ENCODE results near the gene CFHR5. TPM values are rescaled to one million over a fixed set of nuclear protein-coding genes. Genes with fewer than 3 reads are reported as not detected.
"Not testable (repeated sequence)": the region's sequence is repeated elsewhere in the genome, so short reads cannot be mapped to it uniquely, and the experiment has no call there.

CFHR5 gene
- total RNA-seq, 1 donor from 2014 or later = not detected

DNA sequence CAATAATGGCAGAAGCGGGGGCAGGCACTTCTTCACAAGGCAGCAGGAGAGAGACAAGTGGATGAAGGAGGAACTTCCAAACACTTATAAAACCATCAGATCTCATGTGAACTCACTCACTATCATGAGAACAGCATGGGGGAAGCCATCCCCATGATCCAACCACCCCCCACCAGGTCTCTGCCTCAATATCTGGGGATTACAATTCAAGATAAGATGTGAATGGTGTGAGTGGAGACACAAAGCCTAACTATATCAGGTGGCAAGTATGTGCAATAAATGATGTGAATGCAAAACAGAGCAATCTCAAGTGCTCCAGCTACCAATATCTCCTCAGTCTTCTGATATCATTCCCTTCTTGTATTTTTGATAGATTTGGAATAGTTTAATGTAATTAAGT is 21.4 kb upstream of the CFHR5 start:
- Histone ChIP-seq H3K4me1 (no peaks in the 10 kb centered on the region), H3K27ac (no peak overlapping the region), H3K4me3 (no peak overlapping the region), H3K36me3 (no peaks in the 10 kb centered on the region), H3K9me3 (no peaks in the 10 kb centered on the region), H3K27me3 (ENCODE audit: low read depth) (no peaks in the 10 kb centered on the region)
- intact Hi-C loops (cut with DNase I) = no loop called here
- no peak for DNase-seq
- no peak for ATAC-seq
- TF ChIP-seq, protein P1, sequence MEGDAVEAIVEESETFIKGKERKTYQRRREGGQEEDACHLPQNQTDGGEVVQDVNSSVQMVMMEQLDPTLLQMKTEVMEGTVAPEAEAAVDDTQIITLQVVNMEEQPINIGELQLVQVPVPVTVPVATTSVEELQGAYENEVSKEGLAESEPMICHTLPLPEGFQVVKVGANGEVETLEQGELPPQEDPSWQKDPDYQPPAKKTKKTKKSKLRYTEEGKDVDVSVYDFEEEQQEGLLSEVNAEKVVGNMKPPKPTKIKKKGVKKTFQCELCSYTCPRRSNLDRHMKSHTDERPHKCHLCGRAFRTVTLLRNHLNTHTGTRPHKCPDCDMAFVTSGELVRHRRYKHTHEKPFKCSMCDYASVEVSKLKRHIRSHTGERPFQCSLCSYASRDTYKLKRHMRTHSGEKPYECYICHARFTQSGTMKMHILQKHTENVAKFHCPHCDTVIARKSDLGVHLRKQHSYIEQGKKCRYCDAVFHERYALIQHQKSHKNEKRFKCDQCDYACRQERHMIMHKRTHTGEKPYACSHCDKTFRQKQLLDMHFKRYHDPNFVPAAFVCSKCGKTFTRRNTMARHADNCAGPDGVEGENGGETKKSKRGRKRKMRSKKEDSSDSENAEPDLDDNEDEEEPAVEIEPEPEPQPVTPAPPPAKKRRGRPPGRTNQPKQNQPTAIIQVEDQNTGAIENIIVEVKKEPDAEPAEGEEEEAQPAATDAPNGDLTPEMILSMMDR (IDR thresholded peaks at IDR 0.05) = no peak

DNA sequence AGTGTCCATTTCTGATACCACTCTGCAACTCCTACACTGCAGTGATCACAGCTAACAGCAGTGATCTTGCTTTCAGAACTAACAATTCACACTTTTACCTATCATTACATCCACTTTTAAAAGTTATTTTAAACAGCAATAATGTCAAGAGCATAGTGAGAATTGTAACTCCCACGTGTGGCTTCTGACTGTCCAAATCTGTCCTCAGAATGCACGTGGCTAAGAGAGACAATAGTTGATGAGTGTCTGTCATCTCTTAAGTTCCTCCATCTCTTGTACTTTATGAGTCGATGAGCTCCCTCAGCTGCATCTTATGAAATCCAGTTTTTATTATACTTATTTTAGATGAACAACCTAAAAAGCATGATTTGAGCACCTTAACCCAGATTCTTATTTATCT is 16.5 kb upstream of the CFHR5 start:
- Histone ChIP-seq H3K4me1 (no peaks in the 10 kb centered on the region), H3K27ac (no peak overlapping the region), H3K4me3 (no peak overlapping the region), H3K27me3 (ENCODE audit: low read depth) (no peaks in the 10 kb centered on the region), H3K36me3 (no peaks in the 10 kb centered on the region), H3K9me3 (no peaks in the 10 kb centered on the region)
- DNase-seq (no peak), ATAC-seq (no peak)
- TF ChIP-seq, protein P1 (IDR thresholded peaks at IDR 0.05) = no peak
- intact Hi-C loops (cut with DNase I) = no loop called here

DNA sequence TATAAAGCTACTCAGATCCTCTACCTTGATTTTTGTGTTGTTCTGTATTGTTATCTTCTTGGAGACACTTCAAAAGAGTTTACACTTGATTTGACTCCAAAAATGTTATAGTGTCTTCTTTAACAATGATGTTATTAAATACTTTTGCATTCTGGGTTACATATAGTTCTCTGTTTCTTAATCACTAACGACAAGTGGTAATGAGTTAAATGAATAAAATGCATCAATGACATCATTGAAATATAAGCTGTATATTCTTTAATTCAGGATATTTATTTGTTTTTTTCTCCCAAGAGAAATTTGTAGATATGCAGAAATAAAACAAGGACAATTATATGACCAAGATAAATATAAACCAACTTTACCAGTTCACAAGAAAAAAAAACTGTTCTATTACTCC is 7.2 kb upstream of the CFHR5 start:
- intact Hi-C loops (cut with DNase I) = no loop called here
- Histone ChIP-seq H3K36me3 (no peaks in the 10 kb centered on the region), H3K4me3 (no peak overlapping the region), H3K27me3 (ENCODE audit: low read depth) (no peaks in the 10 kb centered on the region), H3K4me1 (no peaks in the 10 kb centered on the region), H3K9me3 (no peaks in the 10 kb centered on the region), H3K27ac (no peak overlapping the region)
- ATAC-seq (no peak), DNase-seq (no peak)
- TF ChIP-seq, protein P1 (IDR thresholded peaks at IDR 0.05) = no peak

DNA sequence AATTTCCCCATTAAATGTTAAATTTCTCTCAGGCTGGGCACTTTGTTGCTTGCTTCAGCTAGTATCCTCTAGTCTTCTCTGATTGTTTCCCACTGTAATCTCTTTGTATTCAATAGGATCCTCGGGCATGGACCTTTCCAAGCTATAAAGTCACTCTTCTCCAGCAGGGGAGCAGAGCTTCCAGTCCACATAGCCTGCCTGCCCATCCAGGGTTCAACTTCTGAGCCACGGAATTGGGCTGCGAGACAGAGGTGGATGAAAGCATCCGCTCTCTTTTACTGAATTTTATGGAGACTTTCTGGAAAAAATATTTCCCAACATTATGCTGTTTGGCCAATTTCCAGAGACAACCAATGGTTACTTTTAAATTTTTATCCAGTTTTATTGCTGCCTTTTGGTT is 1.1 kb upstream of the CFHR5 start:
- H3K27me3 ChIP-seq (ENCODE audit: low read depth) = no peaks in the 10 kb centered on the region
- TF ChIP-seq, protein P1 (IDR thresholded peaks at IDR 0.05) = no peak
- no peaks in the 10 kb centered on the region for H3K36me3 ChIP-seq
- H3K27ac ChIP-seq = no peak overlapping the region
- H3K4me1 ChIP-seq = no peaks in the 10 kb centered on the region
- DNase-seq (no peak), ATAC-seq (no peak)
- intact Hi-C loops (cut with DNase I) = no loop called here
- H3K4me3 ChIP-seq = no peak overlapping the region
- no peaks in the 10 kb centered on the region for H3K9me3 ChIP-seq

DNA sequence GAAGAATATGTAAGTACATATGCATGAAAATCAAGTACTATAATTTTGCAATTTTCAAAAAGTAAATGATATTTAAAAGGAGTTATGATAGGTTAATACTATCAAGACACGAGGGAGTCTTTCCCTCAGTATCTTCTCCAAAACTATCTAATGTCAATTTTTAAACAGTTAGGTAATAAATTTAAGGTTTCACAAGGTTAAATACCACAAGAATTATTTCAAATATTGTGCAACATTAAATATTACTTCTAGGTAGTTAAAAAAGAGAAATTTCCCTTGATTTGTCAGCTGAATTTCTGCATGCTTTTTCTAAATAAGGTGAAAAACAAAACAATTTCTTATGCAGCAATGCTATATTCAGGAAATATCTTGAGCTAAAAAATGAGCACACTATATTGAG is 3.5 kb downstream of the CFHR5 start:
- ATAC-seq (no peak), DNase-seq (no peak)
- Histone ChIP-seq H3K27me3 (ENCODE audit: low read depth) (no peaks in the 10 kb centered on the region), H3K4me3 (no peak overlapping the region), H3K36me3 (no peaks in the 10 kb centered on the region), H3K9me3 (no peaks in the 10 kb centered on the region), H3K27ac (no peak overlapping the region), H3K4me1 (no peaks in the 10 kb centered on the region)
- TF ChIP-seq, protein P1 (IDR thresholded peaks at IDR 0.05) = no peak
- intact Hi-C loops (cut with DNase I) = no loop called here

DNA sequence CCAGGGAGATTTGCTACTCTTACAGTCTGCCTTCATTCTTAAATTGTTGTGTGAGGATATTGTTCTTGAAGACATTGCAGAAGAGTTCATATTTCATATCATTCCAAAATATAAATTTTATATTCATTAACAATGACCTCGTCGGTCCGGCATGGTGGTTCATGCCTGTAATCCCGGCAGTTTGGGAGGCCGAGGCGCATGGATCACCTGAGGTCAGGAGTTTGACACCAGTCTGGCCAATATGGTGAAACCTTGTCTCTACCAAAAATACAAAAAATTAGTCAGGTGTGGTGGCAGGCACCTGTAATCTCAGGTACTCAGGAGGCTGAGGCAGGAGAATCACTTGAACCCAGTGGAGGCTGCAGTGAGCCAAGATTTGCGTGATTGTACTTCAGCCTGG is 4.9 kb downstream of the CFHR5 start:
- H3K27ac ChIP-seq; intact Hi-C loops (cut with DNase I); H3K9me3 ChIP-seq; H3K27me3 ChIP-seq (ENCODE audit: low read depth); H3K36me3 ChIP-seq; H3K4me3 ChIP-seq; ATAC-seq; H3K4me1 ChIP-seq; DNase-seq: not testable (repeated sequence)

DNA sequence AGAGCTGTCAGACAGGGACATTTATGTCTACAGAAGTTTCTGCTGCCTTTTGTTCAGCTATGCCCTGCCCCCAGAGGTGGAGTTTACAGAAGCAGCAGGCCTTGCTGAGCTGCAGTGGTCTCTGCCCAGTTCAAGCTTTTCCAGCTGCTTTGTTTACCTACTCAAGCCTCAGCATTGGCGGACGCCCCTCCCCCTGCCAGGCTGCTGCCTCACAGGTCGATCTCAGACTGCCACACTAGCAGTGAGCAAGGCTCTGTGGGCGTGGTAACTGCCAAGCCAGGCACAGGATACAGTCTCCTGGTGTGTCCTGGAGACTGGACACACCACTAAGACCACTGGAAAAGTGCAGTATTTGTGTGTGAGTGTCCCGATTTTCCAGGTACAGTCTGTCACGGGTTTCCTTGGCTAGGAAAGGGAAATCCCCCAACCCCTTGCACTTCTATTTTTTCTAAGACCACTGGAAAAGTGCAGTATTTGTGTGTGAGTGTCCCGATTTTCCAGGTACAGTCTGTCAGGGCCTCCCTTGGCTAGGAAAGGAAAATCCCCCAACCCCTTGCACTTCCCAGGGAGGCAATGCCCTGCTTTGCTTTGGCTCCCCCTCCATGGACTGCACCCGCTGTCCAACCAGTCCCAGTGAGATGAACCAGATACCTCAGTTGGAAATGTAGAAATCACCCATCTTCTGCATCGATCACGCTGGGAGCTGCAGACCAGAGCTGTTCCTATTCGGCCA is 14.7 kb downstream of the CFHR5 start:
- H3K27me3 ChIP-seq (ENCODE audit: low read depth); H3K4me3 ChIP-seq; H3K4me1 ChIP-seq; H3K27ac ChIP-seq; intact Hi-C loops (cut with DNase I); H3K9me3 ChIP-seq; H3K36me3 ChIP-seq: not testable (repeated sequence)
- DNase-seq (peak; percentile 71), ATAC-seq (peak in 1 of 2 donors; percentile 52)

Measured in lower lobe of right lung (tissue), 2 donors.